Parathyroid adenoma (tissue), 2 donors: Measurements from ENCODE around the gene PACC1.
A peak's percentile ranks its signal among the peaks of the same experiment; 100 is the strongest.

Source experiments
- H2AFZ ChIP-seq: fragments of 300-600 bp; sonication (generic); one replicate; pipeline ENCODE4 v1.7.0; 2017; ENCODE audit warnings: antibody characterized with exemption, mild to moderate bottlenecking
- H3K27ac ChIP-seq: fragments of 300-600 bp; sonication (generic); one replicate; pipeline ENCODE4 v1.7.0; 2017
- H3K27me3 ChIP-seq: fragments of 300-600 bp; sonication (generic); one replicate; pipeline ENCODE4 v1.7.0; 2017; ENCODE audit warnings: low read length; ENCODE audit not compliant: control insufficient read depth, insufficient read depth
- H3K36me3 ChIP-seq: fragments of 300-600 bp; sonication (generic); one replicate; pipeline ENCODE4 v1.7.0; 2017; ENCODE audit warnings: low read length; ENCODE audit not compliant: control insufficient read depth, insufficient read depth
- H3K4me1 ChIP-seq: fragments of 300-600 bp; sonication (generic); one replicate; pipeline ENCODE4 v1.7.0; 2017; ENCODE audit warnings: control low read depth
- H3K4me2 ChIP-seq: fragments of 300-600 bp; sonication (generic); one replicate; pipeline ENCODE4 v1.7.0; 2017; ENCODE audit warnings: low read length
- H3K4me3 ChIP-seq: fragments of 300-600 bp; sonication (generic); one replicate; pipeline ENCODE4 v1.7.0; 2017; ENCODE audit warnings: low read depth, low read length
- H3K79me2 ChIP-seq: fragments of 300-600 bp; sonication (generic); one replicate; pipeline ENCODE4 v1.7.0; 2017; ENCODE audit warnings: control low read depth
- H3K9ac ChIP-seq: fragments of 300-600 bp; sonication (generic); one replicate; pipeline ENCODE4 v1.7.0; 2017; ENCODE audit warnings: mild to moderate bottlenecking
- H3K9me3 ChIP-seq: fragments of 300-600 bp; sonication (generic); one replicate; pipeline ENCODE4 v1.7.0; 2017; ENCODE audit warnings: low read length; ENCODE audit not compliant: control insufficient read depth
- TF ChIP-seq, protein P1 (sequence below): fragments of 300-600 bp; sonication (generic); IDR thresholded peaks from one replicate; pipeline ENCODE4 v1.7.0; 2017; ENCODE audit warnings: antibody characterized with exemption, mild to moderate bottlenecking
- donor health status: primary hyperparathyroidism.

PACC1 gene

DNA sequence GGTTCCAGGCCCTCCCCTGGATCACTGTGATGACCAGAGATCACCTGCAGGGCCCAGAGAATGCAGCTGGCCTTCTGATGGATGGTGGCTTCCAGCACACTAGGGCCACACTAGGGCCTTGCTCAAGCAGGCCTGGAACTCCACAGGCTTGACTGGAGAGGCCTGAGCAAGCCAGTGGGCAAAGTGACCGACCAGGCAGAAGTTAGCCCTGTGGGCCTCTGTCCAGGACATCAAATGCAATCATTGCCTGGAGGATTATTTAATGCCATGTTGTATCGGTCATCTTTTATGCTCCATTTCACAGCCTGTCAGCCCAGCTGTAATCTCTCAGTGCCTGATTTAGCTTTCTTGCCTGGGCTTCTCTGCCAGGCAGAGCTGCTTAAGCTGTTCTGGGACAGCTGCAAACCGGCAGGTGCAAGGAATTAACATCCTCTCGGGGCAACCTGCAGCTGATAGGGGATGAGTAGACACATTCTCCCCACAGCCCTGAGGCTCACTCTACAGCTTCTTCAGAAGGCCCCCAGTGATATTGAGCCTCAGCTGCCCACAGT, 35.7 kb upstream of the PACC1 start:
- H3K27me3 ChIP-seq, result no peaks in the 10 kb centered on the region
- no peak overlapping the region for H3K4me3 ChIP-seq
- TF ChIP-seq, protein P1, sequence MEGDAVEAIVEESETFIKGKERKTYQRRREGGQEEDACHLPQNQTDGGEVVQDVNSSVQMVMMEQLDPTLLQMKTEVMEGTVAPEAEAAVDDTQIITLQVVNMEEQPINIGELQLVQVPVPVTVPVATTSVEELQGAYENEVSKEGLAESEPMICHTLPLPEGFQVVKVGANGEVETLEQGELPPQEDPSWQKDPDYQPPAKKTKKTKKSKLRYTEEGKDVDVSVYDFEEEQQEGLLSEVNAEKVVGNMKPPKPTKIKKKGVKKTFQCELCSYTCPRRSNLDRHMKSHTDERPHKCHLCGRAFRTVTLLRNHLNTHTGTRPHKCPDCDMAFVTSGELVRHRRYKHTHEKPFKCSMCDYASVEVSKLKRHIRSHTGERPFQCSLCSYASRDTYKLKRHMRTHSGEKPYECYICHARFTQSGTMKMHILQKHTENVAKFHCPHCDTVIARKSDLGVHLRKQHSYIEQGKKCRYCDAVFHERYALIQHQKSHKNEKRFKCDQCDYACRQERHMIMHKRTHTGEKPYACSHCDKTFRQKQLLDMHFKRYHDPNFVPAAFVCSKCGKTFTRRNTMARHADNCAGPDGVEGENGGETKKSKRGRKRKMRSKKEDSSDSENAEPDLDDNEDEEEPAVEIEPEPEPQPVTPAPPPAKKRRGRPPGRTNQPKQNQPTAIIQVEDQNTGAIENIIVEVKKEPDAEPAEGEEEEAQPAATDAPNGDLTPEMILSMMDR, result no peak
- H2AFZ ChIP-seq, result peak overlapping the region; percentile 11
- no peaks in the 10 kb centered on the region for H3K36me3 ChIP-seq
- H3K27ac ChIP-seq, result peak overlapping the region; percentile 19
- no peaks in the 10 kb centered on the region for H3K79me2 ChIP-seq
- H3K9me3 ChIP-seq, result no peaks in the 10 kb centered on the region
- H3K4me2 ChIP-seq, result no peak overlapping the region
- H3K9ac ChIP-seq, result no peak overlapping the region
- no peaks in the 10 kb centered on the region for H3K4me1 ChIP-seq

DNA sequence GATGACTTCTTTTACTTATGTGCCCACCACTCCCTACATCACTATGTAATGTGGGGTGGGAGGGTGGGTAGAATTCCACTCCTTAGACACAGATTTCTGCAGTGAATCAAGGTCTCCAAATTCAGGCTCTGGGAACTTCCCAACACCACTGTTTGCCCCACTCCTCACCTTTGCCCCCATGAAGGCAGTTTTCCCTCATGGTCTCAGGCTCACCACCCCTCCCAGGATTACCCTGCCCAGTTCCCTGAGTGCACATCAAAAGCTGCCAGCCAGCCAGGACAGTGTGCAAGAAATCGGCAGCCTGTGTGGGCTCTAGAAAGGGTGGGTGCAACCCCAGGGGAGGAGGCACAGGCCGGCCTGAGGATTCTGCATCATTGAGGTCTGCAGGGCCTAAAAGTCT, 32.8 kb upstream of the PACC1 start:
- Histone ChIP-seq H3K9me3 (no peaks in the 10 kb centered on the region), H3K4me1 (no peaks in the 10 kb centered on the region), H3K9ac (no peak overlapping the region), H3K4me3 (no peak overlapping the region), H3K27me3 (no peaks in the 10 kb centered on the region), H3K27ac (no peak overlapping the region), H2AFZ (no peak overlapping the region), H3K4me2 (no peak overlapping the region), H3K36me3 (no peaks in the 10 kb centered on the region), H3K79me2 (no peaks in the 10 kb centered on the region)
- TF ChIP-seq, protein P1, result no peak

DNA sequence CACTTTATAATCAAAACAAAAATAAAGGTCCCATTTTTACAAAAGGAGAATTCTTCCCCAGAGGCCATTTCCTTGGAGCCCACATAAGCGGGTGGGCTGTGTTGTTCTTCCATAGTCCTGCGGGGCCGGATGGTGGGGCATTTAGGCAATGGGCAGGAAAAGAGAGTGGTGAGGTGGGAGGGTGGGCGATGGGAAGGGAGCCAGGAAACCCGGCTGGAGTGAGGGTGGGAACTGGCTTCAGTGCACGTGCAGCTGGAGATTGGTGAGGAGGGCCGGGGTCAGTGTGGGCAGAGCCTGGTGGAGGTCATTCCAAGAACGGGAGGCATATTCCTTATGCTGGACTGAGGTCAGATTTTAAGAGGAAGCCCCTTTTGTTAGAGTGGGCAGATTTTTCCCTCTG, 31.6 kb upstream of the PACC1 start:
- Histone ChIP-seq H3K4me3 (no peak overlapping the region), H3K9me3 (no peaks in the 10 kb centered on the region), H3K9ac (no peak overlapping the region), H3K4me2 (no peak overlapping the region), H3K36me3 (no peaks in the 10 kb centered on the region), H3K4me1 (no peaks in the 10 kb centered on the region), H3K79me2 (no peaks in the 10 kb centered on the region), H2AFZ (no peak overlapping the region), H3K27ac (no peak overlapping the region), H3K27me3 (no peaks in the 10 kb centered on the region)
- TF ChIP-seq, protein P1, result no peak

DNA sequence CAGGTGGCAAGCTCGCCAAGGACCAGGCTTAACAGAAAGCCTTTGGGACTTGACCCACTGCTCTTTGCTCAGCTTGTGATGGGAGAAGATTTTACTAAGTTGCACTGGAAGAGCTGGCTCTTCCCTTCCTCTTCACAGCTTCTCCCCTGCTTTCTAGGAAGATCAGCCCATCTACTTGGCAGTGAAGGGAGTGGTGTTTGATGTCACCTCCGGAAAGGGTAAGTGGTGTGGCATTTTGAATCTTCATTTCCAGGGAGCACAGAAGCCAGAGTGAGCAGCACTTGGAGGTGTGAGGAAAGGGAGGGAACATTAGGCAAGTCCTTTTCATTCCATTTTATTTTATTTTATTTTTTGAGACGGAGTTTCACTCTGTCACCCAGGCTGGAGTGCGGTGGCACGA, 27.7 kb upstream of the PACC1 start:
- TF ChIP-seq, protein P1, result no peak
- H3K36me3 ChIP-seq, result no peaks in the 10 kb centered on the region
- H2AFZ ChIP-seq, result no peak overlapping the region
- H3K4me3 ChIP-seq, result no peak overlapping the region
- H3K27me3 ChIP-seq, result no peaks in the 10 kb centered on the region
- no peak overlapping the region for H3K27ac ChIP-seq
- no peaks in the 10 kb centered on the region for H3K9me3 ChIP-seq
- no peak overlapping the region for H3K4me2 ChIP-seq
- no peaks in the 10 kb centered on the region for H3K79me2 ChIP-seq
- no peaks in the 10 kb centered on the region for H3K4me1 ChIP-seq
- no peak overlapping the region for H3K9ac ChIP-seq

DNA sequence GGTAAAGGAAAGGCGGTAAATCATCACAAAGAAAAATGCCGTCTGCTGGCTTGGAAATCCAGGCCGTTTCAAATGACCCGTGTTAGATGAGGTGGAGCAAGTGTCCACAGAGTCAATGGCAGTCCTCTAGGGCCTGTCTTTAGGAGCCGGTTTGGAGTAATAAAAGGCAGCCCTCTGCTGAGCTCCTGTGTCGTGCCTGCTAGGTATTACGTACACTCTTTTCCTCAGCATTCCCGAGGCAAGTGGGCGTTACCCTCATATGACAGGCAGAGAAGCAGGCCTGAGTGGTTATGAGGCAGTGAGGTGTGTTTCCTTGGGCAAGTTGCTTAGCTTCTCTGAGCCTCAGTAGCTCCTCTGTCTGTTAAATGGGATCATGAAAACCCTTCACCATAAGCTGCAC, 25.7 kb upstream of the PACC1 start:
- no peak overlapping the region for H2AFZ ChIP-seq
- TF ChIP-seq, protein P1, result no peak
- no peak overlapping the region for H3K4me3 ChIP-seq
- no peak overlapping the region for H3K27ac ChIP-seq
- no peak overlapping the region for H3K9ac ChIP-seq
- no peaks in the 10 kb centered on the region for H3K36me3 ChIP-seq
- no peaks in the 10 kb centered on the region for H3K4me1 ChIP-seq
- no peaks in the 10 kb centered on the region for H3K9me3 ChIP-seq
- no peaks in the 10 kb centered on the region for H3K27me3 ChIP-seq
- no peaks in the 10 kb centered on the region for H3K79me2 ChIP-seq
- no peak overlapping the region for H3K4me2 ChIP-seq
